ENCODE measurements around the gene SPSB2. TPM values are rescaled to one million over a fixed set of nuclear protein-coding genes. Genes with fewer than 3 reads are reported as not detected.

The SPSB2 gene
- total and polyA plus RNA-seq, 7 donors: 4.6 to 17.4 (median 10.5) TPM

GRCh38 chr12:6825398-6826124 is 47.5 kb downstream of the SPSB2 start:
- H3K4me3 ChIP-seq: peak overlapping the region in 1 of 4 donors; percentile 18
- no peak overlapping the region for H3K27ac ChIP-seq
- TF ChIP-seq CTCF (IDR thresholded peaks at IDR 0.05): peak; percentile 84 to 95 (median 92)
- no peak for TF ChIP-seq POLR2A (IDR thresholded peaks at IDR 0.05)
- peak in 3 of 4 donors; percentile 4 to 22 (median 9) for TF ChIP-seq POLR2AphosphoS5 (IDR thresholded peaks at IDR 0.05)
- no peaks in the 10 kb centered on the region for H3K36me3 ChIP-seq
- 11 to 15% methylated on average over 19 of the region's 19 CpGs for WGBS, 2 donors
- peak; percentile 94 for DNase-seq
- H3K4me1 ChIP-seq: peaks cover 3 to 66% (median 49%) of the 10 kb centered on the region in 4 donors
- no peaks in the 10 kb centered on the region for H3K27me3 ChIP-seq
- intact Hi-C loops (cut with DNase I): loop anchor here (1.0 to 5.0 kb wide), 5 partner anchors 47 to 208 kb away; partner anchors contain the start of genes MLF2 and PTMS
- no peaks in the 10 kb centered on the region for H3K9me3 ChIP-seq

GRCh38 chr12:6824901-6825381 is 48.2 kb downstream of the SPSB2 start:
- TF ChIP-seq POLR2A (IDR thresholded peaks at IDR 0.05) (no peak), EP300 (IDR thresholded peaks at IDR 0.05) (no peak), POLR2AphosphoS5 (IDR thresholded peaks at IDR 0.05) (no peak), CTCF (IDR thresholded peaks at IDR 0.05) (no peak)
- no peaks in the 10 kb centered on the region for H3K9me3 ChIP-seq
- H3K27me3 ChIP-seq: no peaks in the 10 kb centered on the region
- no peak overlapping the region for H3K27ac ChIP-seq
- H3K4me3 ChIP-seq: no peak overlapping the region
- WGBS, 2 donors: 56 to 57% methylated on average over 11 to 12 of the region's 12 CpGs
- intact Hi-C loops (cut with DNase I): loop anchor here (1.0 to 5.0 kb wide), 5 partner anchors 46 to 208 kb away; partner anchors contain the start of genes MLF2 and PTMS
- peaks cover 3 to 60% (median 49%) of the 10 kb centered on the region in 4 donors for H3K4me1 ChIP-seq
- no peak for DNase-seq
- no peaks in the 10 kb centered on the region for H3K36me3 ChIP-seq

- Histone ChIP-seq H3K27ac (no peak overlapping the region), H3K36me3 (no peaks in the 10 kb centered on the region), H3K9me3 (no peaks in the 10 kb centered on the region), H3K4me1 (peaks cover 3 to 53% (median 42%) of the 10 kb centered on the region in 4 donors), H3K27me3 (no peaks in the 10 kb centered on the region), H3K4me3 (no peak overlapping the region)
- TF ChIP-seq POLR2A (IDR thresholded peaks at IDR 0.05): no peak
- TF ChIP-seq POLR2AphosphoS5 (IDR thresholded peaks at IDR 0.05): no peak
- 80 to 88% methylated on average over 37 of the region's 37 CpGs for WGBS, 2 donors
- no peak for DNase-seq
- intact Hi-C loops (cut with DNase I): loop anchor here (2.0 kb wide), 2 partner anchors 45 to 89 kb away; no protein-coding TSS in a partner anchor
Observed at GRCh38 chr12:6824085-6824775, 48.9 kb downstream of the SPSB2 start.

GRCh38 chr12:6823182-6824084 is 49.7 kb downstream of the SPSB2 start:
- WGBS, 2 donors: 62 to 83% methylated on average over 12 of the region's 12 CpGs
- no peaks in the 10 kb centered on the region for H3K27me3 ChIP-seq
- no peak for DNase-seq

More at GRCh38 chr12:6823182-6824084, 49.7 kb downstream of the SPSB2 start:
- Histone ChIP-seq H3K36me3 (no peaks in the 10 kb centered on the region), H3K4me1 (peaks cover 0 to 47% (median 40%) of the 10 kb centered on the region in 4 donors), H3K9me3 (no peaks in the 10 kb centered on the region), H3K27ac (no peak overlapping the region), H3K4me3 (no peak overlapping the region)
- intact Hi-C loops (cut with DNase I): loop anchor here (2.0 kb wide), 2 partner anchors 45 to 89 kb away; no protein-coding TSS in a partner anchor
- no peak for TF ChIP-seq CTCF (IDR thresholded peaks at IDR 0.05)
- TF ChIP-seq POLR2AphosphoS5 (IDR thresholded peaks at IDR 0.05): no peak
- TF ChIP-seq POLR2A (IDR thresholded peaks at IDR 0.05): no peak
- TF ChIP-seq EP300 (IDR thresholded peaks at IDR 0.05): no peak
